Osteocyte (in vitro differentiated cells): ENCODE results near the gene TUFM. TPM values are rescaled to one million over a fixed set of nuclear protein-coding genes. Genes with fewer than 3 reads are reported as not detected.
A peak's percentile ranks its signal among the peaks of the same experiment; 100 is the strongest.

Experiments
- DNase-seq: peaks from one replicate; pipeline ENCODE4 v3.0.0; 2021; ENCODE audit warnings: mixed read lengths; ENCODE audit not compliant: unreplicated experiment; ENCODE audit errors: extremely low spot score
- H3K27ac Mint-ChIP-seq: one replicate; pipeline ENCODE4 v1.8.0; 2021; ENCODE audit warnings: mild to moderate bottlenecking, mixed read lengths; ENCODE audit not compliant: unreplicated experiment
- H3K27me3 Mint-ChIP-seq: one replicate; pipeline ENCODE4 v1.8.0; 2021; ENCODE audit warnings: mixed read lengths; ENCODE audit not compliant: unreplicated experiment
- H3K36me3 Mint-ChIP-seq: one replicate; pipeline ENCODE4 v1.8.0; 2021; ENCODE audit warnings: mixed read lengths; ENCODE audit not compliant: unreplicated experiment
- H3K4me1 Mint-ChIP-seq: one replicate; pipeline ENCODE4 v1.8.0; 2021; ENCODE audit warnings: mixed read lengths; ENCODE audit not compliant: unreplicated experiment
- H3K4me3 Mint-ChIP-seq: one replicate; pipeline ENCODE4 v1.8.0; 2021; ENCODE audit warnings: mild to moderate bottlenecking, moderate library complexity, mixed read lengths; ENCODE audit not compliant: unreplicated experiment
- H3K9me3 Mint-ChIP-seq: one replicate; pipeline ENCODE4 v1.8.0; 2021; ENCODE audit warnings: mixed read lengths; ENCODE audit not compliant: unreplicated experiment
- CTCF ChIP-seq: fragments of 200-600 bp; sonication (generic); IDR thresholded peaks from 2 replicates; pipeline ENCODE4 v1.5.0; 2021; ENCODE audit warnings: antibody characterized with exemption, mild to moderate bottlenecking, moderate library complexity
- total RNA-seq: library from RNA; stranded (reverse); gene quantifications from 2 replicates; pipeline ENCODE4 v1.2.1, GENCODE V29; 2021

TUFM gene
- total RNA-seq, 1 donor from 2014 or later = 122 TPM

GRCh38 chr16:28880955-28881354 lies 34.8 kb upstream of the TUFM start:
- peak overlapping the region; percentile 69 for H3K4me3 Mint-ChIP-seq
- peaks cover 13% of the 10 kb centered on the region for H3K4me1 Mint-ChIP-seq
- no peak overlapping the region for H3K27ac Mint-ChIP-seq
- no peak for DNase-seq
- H3K36me3 Mint-ChIP-seq = no peaks in the 10 kb centered on the region
- TF ChIP-seq CTCF = no peak
- no peaks in the 10 kb centered on the region for H3K9me3 Mint-ChIP-seq
- no peaks in the 10 kb centered on the region for H3K27me3 Mint-ChIP-seq

GRCh38 chr16:28880589-28880915 lies 34.4 kb upstream of the TUFM start:
- no peak overlapping the region for H3K27ac Mint-ChIP-seq

GRCh38 chr16:28879841-28880588 lies 33.9 kb upstream of the TUFM start:
- Mint-ChIP-seq H3K27me3 (no peaks in the 10 kb centered on the region), H3K4me1 (peaks cover 14% of the 10 kb centered on the region), H3K4me3 (peak overlapping the region; percentile 82), H3K36me3 (no peaks in the 10 kb centered on the region), H3K9me3 (no peaks in the 10 kb centered on the region), H3K27ac (peak overlapping the region; percentile 65)
- DNase-seq = peak; percentile 94
- TF ChIP-seq CTCF = peak; percentile 14

More at GRCh38 chr16:28880589-28880915, 34.4 kb upstream of the TUFM start:
- H3K9me3 Mint-ChIP-seq = no peaks in the 10 kb centered on the region
- no peaks in the 10 kb centered on the region for H3K27me3 Mint-ChIP-seq
- peak overlapping the region; percentile 69 for H3K4me3 Mint-ChIP-seq
- H3K36me3 Mint-ChIP-seq = no peaks in the 10 kb centered on the region
- no peak for DNase-seq
- TF ChIP-seq CTCF = no peak
- H3K4me1 Mint-ChIP-seq = peaks cover 14% of the 10 kb centered on the region

GRCh38 chr16:28879261-28879840 lies 33.2 kb upstream of the TUFM start:
- Mint-ChIP-seq H3K27me3 (no peaks in the 10 kb centered on the region), H3K36me3 (peaks cover 1% of the 10 kb centered on the region), H3K9me3 (no peaks in the 10 kb centered on the region), H3K27ac (peak overlapping the region; percentile 65), H3K4me1 (peaks cover 14% of the 10 kb centered on the region), H3K4me3 (peak overlapping the region; percentile 82)
- no peak for DNase-seq
- no peak for TF ChIP-seq CTCF

- Mint-ChIP-seq H3K27me3 (no peaks in the 10 kb centered on the region), H3K36me3 (peaks cover 7% of the 10 kb centered on the region), H3K9me3 (no peaks in the 10 kb centered on the region), H3K27ac (peak within 1 kb of the TSS; percentile 65), H3K4me1 (peaks cover 14% of the 10 kb centered on the region), H3K4me3 (peak within 1 kb of the TSS; percentile 82)
- DNase-seq = no peak
- no peak for TF ChIP-seq CTCF
Measured at GRCh38 chr16:28878083-28878926, 32.2 kb upstream of the TUFM start, which contains the start of gene ATP2A1. ATP2A1 (plus strand) TSS chr16:28878488; CDS start chr16:28878672, 184 bp downstream.
